CD4-positive, alpha-beta T cell treated with Interleukin-15 for 4 hours (primary cell): Measurements from ENCODE around the gene SEMA6A.

Source experiments
- DNase-seq: peaks from one replicate; pipeline ENCODE4 v3.0.0-alpha.2; 2020; ENCODE audit warnings: low spot score

The SEMA6A gene

GRCh38 chr5:116459301-116459700, 115.3 kb downstream of the SEMA6A start:
- no peak for DNase-seq

- no peak for DNase-seq
Measured at GRCh38 chr5:116457062-116457461, 117.6 kb downstream of the SEMA6A start.

- DNase-seq = no peak
Measured at GRCh38 chr5:116456036-116456435, 118.6 kb downstream of the SEMA6A start.

GRCh38 chr5:116455061-116455460, 119.6 kb downstream of the SEMA6A start:
- no peak for DNase-seq

GRCh38 chr5:116454417-116454927, 120.2 kb downstream of the SEMA6A start:
- DNase-seq = no peak

GRCh38 chr5:116453988-116454411, 120.6 kb downstream of the SEMA6A start:
- DNase-seq = no peak

- no peak for DNase-seq
Measured at GRCh38 chr5:116452774-116453368, 121.8 kb downstream of the SEMA6A start.

GRCh38 chr5:116451905-116452450, 122.6 kb downstream of the SEMA6A start:
- no peak for DNase-seq

GRCh38 chr5:116451066-116451465, 123.6 kb downstream of the SEMA6A start:
- no peak for DNase-seq

- no peak for DNase-seq
Measured at GRCh38 chr5:116449458-116449857, 125.2 kb downstream of the SEMA6A start.

- no peak for DNase-seq
Measured at GRCh38 chr5:116448870-116449427, 125.7 kb downstream of the SEMA6A start.

- no peak for DNase-seq
Measured at GRCh38 chr5:116448450-116448849, 126.2 kb downstream of the SEMA6A start.

GRCh38 chr5:116446356-116447005, 128.1 kb downstream of the SEMA6A start:
- DNase-seq = no peak

- no peak for DNase-seq
Measured at GRCh38 chr5:116445311-116445710, 129.3 kb downstream of the SEMA6A start.

- no peak for DNase-seq
Measured at GRCh38 chr5:116444373-116445295, 130.0 kb downstream of the SEMA6A start.

- no peak for DNase-seq
Measured at GRCh38 chr5:116442931-116443551, 131.6 kb downstream of the SEMA6A start.

GRCh38 chr5:116442095-116442534, 132.5 kb downstream of the SEMA6A start:
- DNase-seq = no peak

GRCh38 chr5:116441223-116441622, 133.4 kb downstream of the SEMA6A start:
- DNase-seq = no peak

- DNase-seq = no peak
Measured at GRCh38 chr5:116440457-116441001, 134.1 kb downstream of the SEMA6A start.

GRCh38 chr5:116439905-116440304, 134.7 kb downstream of the SEMA6A start:
- no peak for DNase-seq

GRCh38 chr5:116438979-116439554, 135.6 kb downstream of the SEMA6A start:
- DNase-seq = no peak
